HTR-8/SVneo (cell line): ENCODE data around the gene USP53.
"Not testable (repeated sequence)": the region's sequence is repeated elsewhere in the genome, so short reads cannot be mapped to it uniquely, and the experiment has no call there.

ENCODE experiments used
- DNase-seq: peaks from one replicate; pipeline ENCODE4 v3.0.0; 2011; ENCODE audit warnings: low spot score, mixed read lengths; ENCODE audit not compliant: insufficient read length
- FAIRE-seq: peaks from 2 replicates; lab custom pipeline; 2011; peaks lifted over from hg19 to GRCh38; lab: Jason Lieb, UNC

The USP53 gene

GRCh38 chr4:119212234-119212963, at the start of gene USP53:
TSS of gene USP53 (plus strand) at chr4:119212713. CDS start at chr4:119239760, 27,047 bp downstream.
- peak; percentile 97 for FAIRE-seq
- DNase-seq = peak; percentile 97

GRCh38 chr4:119165767-119166166, 46.7 kb upstream of the USP53 start:
- no peak for FAIRE-seq
- no peak for DNase-seq

GRCh38 chr4:119170195-119170594, 42.3 kb upstream of the USP53 start:
- no peak for FAIRE-seq
- DNase-seq = no peak

- DNase-seq (no peak), FAIRE-seq (no peak)
Observed at GRCh38 chr4:119172223-119172622, 40.3 kb upstream of the USP53 start.

GRCh38 chr4:119173729-119174361, 38.7 kb upstream of the USP53 start:
- not testable (repeated sequence) for DNase-seq, FAIRE-seq

- FAIRE-seq (no peak), DNase-seq (no peak)
Observed at GRCh38 chr4:119179011-119179410, 33.5 kb upstream of the USP53 start.

- FAIRE-seq = no peak
- DNase-seq = no peak
Observed at GRCh38 chr4:119184128-119184527, 28.4 kb upstream of the USP53 start.

- DNase-seq (no peak), FAIRE-seq (no peak)
Observed at GRCh38 chr4:119189638-119190037, 22.9 kb upstream of the USP53 start.

GRCh38 chr4:119190354-119190753, 22.2 kb upstream of the USP53 start:
- DNase-seq (no peak), FAIRE-seq (no peak)

- FAIRE-seq = no peak
- DNase-seq = no peak
Observed at GRCh38 chr4:119191505-119191904, 21.0 kb upstream of the USP53 start.

GRCh38 chr4:119197772-119198212, 14.7 kb upstream of the USP53 start:
- FAIRE-seq (no peak), DNase-seq (no peak)

- FAIRE-seq (no peak), DNase-seq (no peak)
Observed at GRCh38 chr4:119204916-119205315, 7.6 kb upstream of the USP53 start.

GRCh38 chr4:119205690-119206089, 6.8 kb upstream of the USP53 start:
- FAIRE-seq = no peak

GRCh38 chr4:119206178-119206577, 6.3 kb upstream of the USP53 start:
- FAIRE-seq (no peak), DNase-seq (no peak)

More at GRCh38 chr4:119205690-119206089, 6.8 kb upstream of the USP53 start:
- no peak for DNase-seq

GRCh38 chr4:119207051-119207450, 5.5 kb upstream of the USP53 start:
- DNase-seq (no peak), FAIRE-seq (no peak)

- DNase-seq = peak; percentile 54
- peak; percentile 55 for FAIRE-seq
Observed at GRCh38 chr4:119209077-119209476, 3.4 kb upstream of the USP53 start.

GRCh38 chr4:119209586-119209985, 2.9 kb upstream of the USP53 start:
- no peak for FAIRE-seq
- no peak for DNase-seq

- DNase-seq = no peak
- FAIRE-seq = no peak
Observed at GRCh38 chr4:119210775-119211174, 1.7 kb upstream of the USP53 start.

- DNase-seq = no peak
- FAIRE-seq = no peak
Observed at GRCh38 chr4:119211867-119212233, 663 bp upstream of the USP53 start.

- FAIRE-seq (peak; percentile 58), DNase-seq (peak; percentile 71)
Observed at GRCh38 chr4:119212964-119213606, 572 bp downstream of the USP53 start.

GRCh38 chr4:119218093-119218492, 5.6 kb downstream of the USP53 start:
- FAIRE-seq (no peak), DNase-seq (no peak)
